Colonic mucosa (tissue), 4 donors: ENCODE results near the gene SKAP1. TPM values are rescaled to one million over a fixed set of nuclear protein-coding genes. Genes with fewer than 3 reads are reported as not detected.

ENCODE experiments used
- DNase-seq: peaks from one replicate; pipeline ENCODE4 v3.0.0-alpha.2; 2020
- H3K27ac ChIP-seq: fragments of 200-600 bp; one replicate; pipeline ENCODE4 v1.8.0; 2021
- H3K27me3 ChIP-seq: fragments of 200-600 bp; one replicate; pipeline ENCODE4 v1.8.0; 2021
- H3K36me3 ChIP-seq: fragments of 200-600 bp; one replicate; pipeline ENCODE4 v1.8.0; 2021
- H3K4me1 ChIP-seq: fragments of 200-600 bp; one replicate; pipeline ENCODE4 v1.8.0; 2021; ENCODE audit warnings: mild to moderate bottlenecking
- H3K4me3 ChIP-seq: fragments of 200-600 bp; one replicate; pipeline ENCODE4 v1.8.0; 2021
- H3K9ac ChIP-seq, 2 donors: one replicate each; pipeline ENCODE4 v1.7.0; 2013; ENCODE audit warnings: control low read depth in 2 of 2, low read depth in 2 of 2, low read length in 2 of 2
- H3K9me3 ChIP-seq: fragments of 200-600 bp; one replicate; pipeline ENCODE4 v1.8.0; 2021
- intact Hi-C: fragments of 100-400 bp; cut with DNase I; formaldehyde crosslinking; loops from one replicate; pipeline ENCODE4 v1.14.1; 2022
- total RNA-seq, 2 donors: library from RNA; stranded (reverse); fragmentation: NEBNext Ultra II Directional in 1 of 2; extraction: Animal tissue kit (Norgen Biotek cat#: 25700) in 1 of 2; gene quantifications; one replicate each; pipeline ENCODE4 v1.2.1, GENCODE V29; 2021
- TF ChIP-seq, protein P1 (sequence below): fragments of 200-600 bp; IDR thresholded peaks from one replicate; pipeline ENCODE4 v1.8.0; 2022; ENCODE audit warnings: antibody characterized with exemption, mild to moderate bottlenecking
- donor health status: healthy.
- donor health status: DM: no; HTN: no; CAD: no.
- donor health status: DM: no; HTN: no; CAD: no.

The SKAP1 gene
- total RNA-seq, 2 donors from 2014 or later, result 1.2 to 2.1 TPM

DNA sequence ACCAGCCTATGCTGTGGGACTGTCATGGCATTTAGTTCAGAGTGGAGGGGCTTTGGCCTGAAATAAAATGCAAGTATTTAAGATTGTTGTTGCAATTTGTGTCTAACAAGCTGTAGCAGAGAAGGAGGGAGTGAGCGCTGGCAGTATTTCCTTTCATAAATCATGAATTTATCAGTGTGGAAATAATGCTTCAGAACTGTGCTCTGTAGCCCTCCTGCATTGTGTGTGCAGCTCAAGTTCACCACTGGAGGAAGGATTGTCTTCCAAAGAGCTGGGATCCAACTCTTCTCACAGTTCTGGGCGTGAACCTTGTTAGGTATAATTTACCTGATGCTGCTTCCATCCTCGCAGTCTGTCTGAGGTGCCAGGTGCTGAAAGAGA is 307.4 kb downstream of the SKAP1 start:
- Histone ChIP-seq H3K9ac (no peak overlapping the region), H3K9me3 (no peaks in the 10 kb centered on the region), H3K4me1 (no peaks in the 10 kb centered on the region), H3K27me3 (no peaks in the 10 kb centered on the region), H3K4me3 (no peak overlapping the region), H3K36me3 (peaks cover 8% of the 10 kb centered on the region), H3K27ac (no peak overlapping the region)
- no peak for DNase-seq
- intact Hi-C loops, result no loop called here
- TF ChIP-seq, protein P1, sequence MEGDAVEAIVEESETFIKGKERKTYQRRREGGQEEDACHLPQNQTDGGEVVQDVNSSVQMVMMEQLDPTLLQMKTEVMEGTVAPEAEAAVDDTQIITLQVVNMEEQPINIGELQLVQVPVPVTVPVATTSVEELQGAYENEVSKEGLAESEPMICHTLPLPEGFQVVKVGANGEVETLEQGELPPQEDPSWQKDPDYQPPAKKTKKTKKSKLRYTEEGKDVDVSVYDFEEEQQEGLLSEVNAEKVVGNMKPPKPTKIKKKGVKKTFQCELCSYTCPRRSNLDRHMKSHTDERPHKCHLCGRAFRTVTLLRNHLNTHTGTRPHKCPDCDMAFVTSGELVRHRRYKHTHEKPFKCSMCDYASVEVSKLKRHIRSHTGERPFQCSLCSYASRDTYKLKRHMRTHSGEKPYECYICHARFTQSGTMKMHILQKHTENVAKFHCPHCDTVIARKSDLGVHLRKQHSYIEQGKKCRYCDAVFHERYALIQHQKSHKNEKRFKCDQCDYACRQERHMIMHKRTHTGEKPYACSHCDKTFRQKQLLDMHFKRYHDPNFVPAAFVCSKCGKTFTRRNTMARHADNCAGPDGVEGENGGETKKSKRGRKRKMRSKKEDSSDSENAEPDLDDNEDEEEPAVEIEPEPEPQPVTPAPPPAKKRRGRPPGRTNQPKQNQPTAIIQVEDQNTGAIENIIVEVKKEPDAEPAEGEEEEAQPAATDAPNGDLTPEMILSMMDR, result no peak

DNA sequence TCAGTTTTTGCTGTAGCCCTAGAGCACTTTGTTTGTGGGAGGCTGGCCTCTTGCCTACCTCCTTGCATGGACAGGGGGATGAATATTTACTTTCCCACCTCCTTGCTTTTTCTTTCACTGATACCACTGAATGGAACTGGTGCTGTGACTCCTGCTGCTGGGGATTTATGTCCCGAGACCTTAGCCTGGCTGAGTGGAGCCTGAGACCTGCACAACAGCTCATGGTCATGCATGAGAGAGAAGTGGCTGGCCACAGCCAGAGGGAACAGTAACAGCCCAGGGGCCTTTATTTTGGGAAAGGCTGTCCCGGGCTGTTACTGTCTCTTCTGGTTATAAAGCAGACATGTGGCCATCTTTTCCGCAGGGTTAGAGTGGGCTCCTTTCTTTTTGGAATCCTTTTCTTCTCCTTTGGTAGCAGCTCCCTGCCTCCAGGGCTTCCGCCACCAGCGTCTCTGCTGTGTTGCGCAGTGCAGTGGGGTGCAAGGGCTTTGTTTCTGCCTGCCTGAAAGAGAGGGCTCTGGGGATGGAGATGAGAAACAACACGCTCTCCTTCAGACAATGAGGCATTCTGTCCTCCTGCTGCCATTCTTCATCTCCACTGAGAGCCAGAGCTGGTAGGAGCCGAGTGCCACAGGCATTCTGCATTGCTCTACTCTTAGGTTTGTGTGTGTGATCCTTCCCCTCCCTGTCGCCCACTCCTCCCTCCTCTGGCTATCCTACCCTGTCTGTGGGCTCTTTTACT is 307.9 kb downstream of the SKAP1 start:
- DNase-seq, result no peak
- Histone ChIP-seq H3K36me3 (peaks cover 10% of the 10 kb centered on the region), H3K9ac (no peak overlapping the region), H3K4me1 (no peaks in the 10 kb centered on the region), H3K9me3 (no peaks in the 10 kb centered on the region), H3K27ac (no peak overlapping the region), H3K27me3 (no peaks in the 10 kb centered on the region), H3K4me3 (no peak overlapping the region)
- intact Hi-C loops, result no loop called here
- TF ChIP-seq, protein P1, result no peak

DNA sequence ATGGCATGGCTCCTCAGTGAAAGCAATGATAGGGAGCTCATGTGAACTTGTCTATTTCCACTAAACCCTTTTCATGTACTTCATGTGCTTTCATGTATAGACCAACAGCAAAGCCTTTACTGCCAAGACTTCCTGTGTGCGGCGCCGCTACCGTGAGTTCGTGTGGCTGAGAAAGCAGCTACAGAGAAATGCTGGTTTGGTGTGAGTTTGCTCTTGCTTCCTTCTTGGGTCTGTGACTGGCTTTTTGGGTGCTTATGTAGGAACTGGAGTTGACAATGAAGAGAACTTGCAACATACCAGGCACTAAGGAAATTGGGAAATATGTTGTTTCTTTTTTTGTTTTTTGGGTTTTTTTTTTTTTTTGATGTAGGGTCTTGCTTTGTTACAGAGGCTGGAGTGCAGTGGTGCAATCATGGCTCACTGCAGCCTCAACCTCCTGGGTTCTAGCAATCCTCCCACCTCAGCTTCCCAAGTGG is 316.8 kb downstream of the SKAP1 start:
- Histone ChIP-seq H3K9ac (no peak overlapping the region), H3K36me3 (peaks cover 5% of the 10 kb centered on the region)
- DNase-seq, result no peak

DNA sequence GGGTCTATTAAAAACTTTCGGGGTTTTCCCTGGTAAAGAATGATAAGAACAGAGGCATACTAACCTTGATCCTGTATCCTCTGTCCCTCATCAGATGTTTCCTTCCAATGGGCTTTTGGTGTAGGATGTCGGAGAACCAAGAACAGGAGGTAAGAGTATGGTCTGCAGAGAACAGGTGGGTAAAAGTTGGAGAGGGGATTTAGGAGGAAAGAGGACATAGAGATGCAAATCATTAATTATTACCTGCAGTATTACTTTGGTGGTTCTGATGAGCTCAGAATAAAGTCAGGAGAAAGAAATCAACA is 318.1 kb downstream of the SKAP1 start:
- no peak overlapping the region for H3K4me3 ChIP-seq
- H3K36me3 ChIP-seq, result no peaks in the 10 kb centered on the region
- H3K4me1 ChIP-seq, result peaks cover 7% of the 10 kb centered on the region
- TF ChIP-seq, protein P1, result no peak
- intact Hi-C loops, result no loop called here
- H3K9me3 ChIP-seq, result no peaks in the 10 kb centered on the region
- H3K27me3 ChIP-seq, result no peaks in the 10 kb centered on the region
- DNase-seq, result no peak
- no peak overlapping the region for H3K27ac ChIP-seq
- H3K9ac ChIP-seq, result no peak overlapping the region

More for the DNA sequence above, 316.8 kb downstream of the SKAP1 start:
- TF ChIP-seq, protein P1, result no peak
- H3K27ac ChIP-seq, result no peak overlapping the region
- H3K4me3 ChIP-seq, result no peak overlapping the region
- intact Hi-C loops, result no loop called here
- H3K4me1 ChIP-seq, result peaks cover 7% of the 10 kb centered on the region
- no peaks in the 10 kb centered on the region for H3K9me3 ChIP-seq
- H3K27me3 ChIP-seq, result no peaks in the 10 kb centered on the region

DNA sequence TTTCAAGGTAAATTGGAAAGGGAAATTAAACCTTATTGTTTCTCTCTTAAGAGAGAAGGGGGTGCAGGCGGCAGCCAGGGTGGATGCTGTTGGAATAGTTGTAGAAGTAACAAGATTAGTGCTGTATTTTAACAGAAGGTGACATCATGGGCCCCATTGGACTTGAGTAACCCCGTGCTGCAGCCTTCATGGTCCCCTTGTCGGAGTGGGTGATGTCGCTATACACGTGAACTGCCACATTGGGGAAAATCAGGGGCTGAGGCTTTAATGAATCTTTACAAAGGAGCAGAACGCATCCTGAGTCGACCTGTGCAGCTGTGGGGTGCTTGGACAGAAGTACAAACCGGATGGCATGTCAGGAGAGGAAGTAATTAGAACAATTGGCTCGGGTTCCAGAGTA is 319.3 kb downstream of the SKAP1 start:
- intact Hi-C loops, result no loop called here
- Histone ChIP-seq H3K4me1 (peaks cover 7% of the 10 kb centered on the region), H3K27me3 (no peaks in the 10 kb centered on the region), H3K27ac (no peak overlapping the region), H3K4me3 (no peak overlapping the region), H3K36me3 (no peaks in the 10 kb centered on the region), H3K9ac (no peak overlapping the region), H3K9me3 (no peaks in the 10 kb centered on the region)
- TF ChIP-seq, protein P1, result no peak
- DNase-seq, result no peak
